Activated T-helper 17 cell treated with anti-CD3 and anti-CD28 coated beads, Interleukin-2, amount 50 U/mL, for 72 hours (primary cell): ENCODE measurements around the gene CHN1. TPM values are rescaled to one million over a fixed set of nuclear protein-coding genes. Genes with fewer than 3 reads are reported as not detected.

Source experiments
- ATAC-seq: fragments of 150-1000 bp; cut with Tn5 transposase; replicated peaks from 2 replicates; pipeline ENCODE4 v1.10.0; 2021; ENCODE audit warnings: mild to moderate bottlenecking, moderate library complexity
- H3K27ac Mint-ChIP-seq: one replicate; pipeline ENCODE4 v1.8.0; 2022; ENCODE audit warnings: mixed read lengths
- H3K27me3 Mint-ChIP-seq: one replicate; pipeline ENCODE4 v1.8.0; 2022; ENCODE audit warnings: mixed read lengths
- H3K36me3 Mint-ChIP-seq: one replicate; pipeline ENCODE4 v1.8.0; 2022; ENCODE audit warnings: low read depth, mild to moderate bottlenecking, mixed read lengths
- H3K4me1 Mint-ChIP-seq: one replicate; pipeline ENCODE4 v1.8.0; 2022; ENCODE audit warnings: mixed read lengths
- H3K4me3 Mint-ChIP-seq: one replicate; pipeline ENCODE4 v1.8.0; 2022; ENCODE audit warnings: mild to moderate bottlenecking, mixed read lengths
- H3K9me3 Mint-ChIP-seq: one replicate; pipeline ENCODE4 v1.8.0; 2022; ENCODE audit warnings: mixed read lengths
- total RNA-seq, 2 donors: library from RNA; stranded (reverse); gene quantifications; one replicate each; pipeline ENCODE4 v1.2.3, GENCODE V29; 2022

Gene CHN1
- total RNA-seq, 2 donors from 2014 or later = 8.8 to 15.5 TPM

DNA sequence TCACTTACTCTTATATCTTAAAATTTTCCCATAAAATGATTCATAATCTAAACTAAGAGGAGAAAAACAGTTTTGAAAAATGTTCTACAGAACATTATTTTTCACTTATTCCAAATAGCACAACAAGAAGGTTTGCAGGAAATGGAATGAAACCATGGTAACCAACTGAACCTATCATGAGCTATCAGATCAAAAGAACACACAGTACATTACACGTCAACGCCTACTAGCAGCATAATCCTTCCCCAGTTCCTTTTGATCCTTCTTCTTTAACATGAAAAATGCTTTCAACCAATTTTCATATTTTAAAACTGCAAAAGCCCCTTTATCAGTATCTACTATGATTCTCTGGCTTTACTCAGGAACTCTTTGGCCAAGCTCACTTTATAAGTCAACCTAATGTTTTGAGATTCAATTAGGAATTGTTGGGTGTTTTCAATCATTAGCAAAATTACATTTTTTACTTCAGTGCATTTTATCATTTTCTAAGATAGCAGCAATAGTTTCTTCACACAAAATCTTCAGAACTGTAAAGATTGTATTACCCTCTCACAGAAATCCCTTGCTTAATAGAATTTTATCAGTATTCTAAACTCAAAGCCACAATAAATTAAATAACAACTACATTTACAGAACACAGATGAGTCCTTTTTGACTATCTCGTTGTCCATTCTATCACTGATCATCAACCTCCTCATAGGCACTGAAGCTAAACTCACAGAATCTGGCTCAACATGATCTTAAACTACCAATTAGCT, 102.5 kb downstream of the CHN1 start:
- Mint-ChIP-seq H3K36me3 (no peaks in the 10 kb centered on the region), H3K4me1 (peaks cover 15% of the 10 kb centered on the region), H3K4me3 (no peak overlapping the region), H3K27ac (peak overlapping the region; percentile 6), H3K27me3 (no peaks in the 10 kb centered on the region), H3K9me3 (no peaks in the 10 kb centered on the region)
- ATAC-seq = peak; percentile 55

DNA sequence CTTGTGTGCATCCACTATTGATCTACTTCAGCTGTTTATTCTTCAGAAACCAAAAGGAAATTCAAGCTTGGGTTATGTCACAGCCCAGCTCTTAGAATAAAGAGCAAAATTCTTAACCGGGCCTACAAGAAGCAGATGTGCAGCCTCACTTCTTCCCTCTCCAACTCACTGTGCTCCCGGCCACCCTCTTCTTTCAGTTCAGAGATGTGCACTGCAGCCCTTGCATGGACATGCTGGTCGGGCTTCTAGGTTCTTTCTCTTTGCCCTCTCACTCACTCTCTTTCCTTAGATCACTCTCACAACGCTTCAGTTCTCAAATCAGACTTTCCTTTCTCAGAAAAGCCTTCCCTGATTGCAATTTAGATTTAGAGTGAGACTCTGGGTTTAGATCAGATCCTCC, 104.1 kb downstream of the CHN1 start:
- H3K4me3 Mint-ChIP-seq = peak overlapping the region; percentile 51
- H3K9me3 Mint-ChIP-seq = no peaks in the 10 kb centered on the region
- ATAC-seq = peak; percentile 86
- H3K27ac Mint-ChIP-seq = peak overlapping the region; percentile 58
- H3K36me3 Mint-ChIP-seq = no peaks in the 10 kb centered on the region
- H3K4me1 Mint-ChIP-seq = peaks cover 12% of the 10 kb centered on the region
- no peaks in the 10 kb centered on the region for H3K27me3 Mint-ChIP-seq

DNA sequence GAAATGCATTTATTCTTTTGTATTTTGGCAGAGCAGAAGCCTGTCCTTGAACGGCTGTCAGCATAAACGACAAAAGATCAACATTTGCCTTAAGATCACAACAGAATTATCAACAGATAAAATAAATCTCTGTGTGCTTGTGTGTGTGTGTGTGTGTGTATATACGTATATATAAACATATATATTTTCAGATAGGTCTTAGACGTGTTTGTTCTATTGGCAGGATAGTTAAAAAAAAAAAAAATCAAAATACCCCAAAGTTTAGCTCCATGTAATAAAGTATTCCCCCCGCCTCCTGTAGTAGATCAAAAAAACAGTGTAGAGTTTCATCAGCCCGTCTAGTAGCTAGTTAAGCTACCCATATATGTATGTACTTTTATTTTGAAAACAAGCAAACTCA, 107.9 kb downstream of the CHN1 start:
- H3K36me3 Mint-ChIP-seq = no peaks in the 10 kb centered on the region
- H3K27ac Mint-ChIP-seq = no peak overlapping the region
- H3K4me1 Mint-ChIP-seq = peaks cover 6% of the 10 kb centered on the region
- no peak for ATAC-seq
- H3K27me3 Mint-ChIP-seq = no peaks in the 10 kb centered on the region
- H3K9me3 Mint-ChIP-seq = no peaks in the 10 kb centered on the region
- no peak overlapping the region for H3K4me3 Mint-ChIP-seq

DNA sequence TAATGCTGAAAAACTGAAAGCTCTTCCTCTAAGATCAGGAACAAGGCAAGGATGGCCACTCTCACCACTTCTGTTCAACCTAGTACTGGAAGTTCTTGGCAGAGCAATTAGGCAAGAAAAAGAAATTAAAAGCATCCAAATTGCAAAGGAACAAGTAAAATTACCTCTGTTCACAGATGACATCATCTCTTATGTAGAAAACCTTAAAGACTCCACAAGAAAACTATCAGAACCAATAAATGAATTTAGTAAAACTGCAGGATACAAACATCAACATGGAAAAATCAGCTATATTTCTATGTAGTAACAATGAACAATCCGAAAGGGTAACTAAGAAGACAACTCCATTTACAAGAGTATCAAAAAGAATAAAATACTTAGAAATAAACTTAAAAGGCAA, 112.2 kb downstream of the CHN1 start:
- Mint-ChIP-seq H3K9me3 (no peaks in the 10 kb centered on the region), H3K27me3 (no peaks in the 10 kb centered on the region), H3K36me3 (no peaks in the 10 kb centered on the region), H3K27ac (no peak overlapping the region), H3K4me1 (no peaks in the 10 kb centered on the region), H3K4me3 (no peak overlapping the region)
- ATAC-seq = no peak

DNA sequence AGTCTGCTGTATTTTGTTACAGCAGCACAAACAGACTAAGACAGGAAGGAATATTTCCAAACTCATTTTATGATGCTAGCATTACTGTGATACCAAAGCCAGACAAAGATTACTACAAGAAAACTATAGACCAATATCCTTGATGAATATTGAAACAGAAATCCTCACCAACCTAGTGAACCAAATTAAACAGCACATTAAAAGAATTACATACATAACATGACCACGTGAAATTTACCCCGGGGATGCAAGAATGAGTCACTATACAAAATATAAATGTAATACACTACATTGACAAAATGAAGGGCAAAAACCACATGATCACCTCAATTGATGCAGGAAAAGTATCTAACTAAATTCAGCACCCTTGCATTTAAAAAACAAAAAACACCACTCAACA, 112.6 kb downstream of the CHN1 start:
- H3K36me3 Mint-ChIP-seq = no peaks in the 10 kb centered on the region
- H3K27me3 Mint-ChIP-seq = no peaks in the 10 kb centered on the region
- H3K4me1 Mint-ChIP-seq = no peaks in the 10 kb centered on the region
- no peaks in the 10 kb centered on the region for H3K9me3 Mint-ChIP-seq
- ATAC-seq = no peak
- H3K4me3 Mint-ChIP-seq = no peak overlapping the region
- H3K27ac Mint-ChIP-seq = no peak overlapping the region

DNA sequence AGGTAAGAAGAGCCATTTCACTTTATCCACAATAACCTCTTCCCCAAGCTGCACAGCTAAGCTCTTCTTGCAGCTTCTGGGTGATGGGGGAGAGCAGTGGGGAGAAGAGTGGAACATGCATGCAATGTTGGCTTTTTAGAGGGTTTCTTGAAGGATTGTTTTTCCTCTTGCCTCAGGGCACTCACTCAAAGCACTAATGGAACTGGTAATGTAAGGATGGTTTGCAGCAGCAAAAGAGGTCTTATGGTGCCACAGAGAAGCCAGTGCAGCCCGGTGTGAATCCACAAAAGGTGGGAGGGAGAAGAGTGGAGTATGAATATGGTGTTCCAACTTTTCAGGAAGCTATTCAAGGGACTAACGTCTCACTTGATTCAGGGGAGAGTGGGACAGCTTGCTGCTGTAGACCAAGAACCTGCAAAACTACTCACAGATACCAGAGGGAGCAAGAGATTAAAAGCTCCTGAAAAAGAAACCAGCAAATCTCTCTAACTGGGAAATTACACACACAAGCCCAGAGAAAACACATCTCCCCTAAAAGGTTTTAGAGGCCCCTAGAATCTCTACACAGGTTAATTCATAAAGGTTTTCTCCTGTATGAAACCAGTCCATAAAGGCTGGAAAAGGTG, 116.4 kb downstream of the CHN1 start:
- Mint-ChIP-seq H3K36me3 (no peaks in the 10 kb centered on the region), H3K4me1 (no peaks in the 10 kb centered on the region), H3K27ac (no peak overlapping the region), H3K4me3 (no peak overlapping the region), H3K27me3 (no peaks in the 10 kb centered on the region), H3K9me3 (no peaks in the 10 kb centered on the region)
- no peak for ATAC-seq

DNA sequence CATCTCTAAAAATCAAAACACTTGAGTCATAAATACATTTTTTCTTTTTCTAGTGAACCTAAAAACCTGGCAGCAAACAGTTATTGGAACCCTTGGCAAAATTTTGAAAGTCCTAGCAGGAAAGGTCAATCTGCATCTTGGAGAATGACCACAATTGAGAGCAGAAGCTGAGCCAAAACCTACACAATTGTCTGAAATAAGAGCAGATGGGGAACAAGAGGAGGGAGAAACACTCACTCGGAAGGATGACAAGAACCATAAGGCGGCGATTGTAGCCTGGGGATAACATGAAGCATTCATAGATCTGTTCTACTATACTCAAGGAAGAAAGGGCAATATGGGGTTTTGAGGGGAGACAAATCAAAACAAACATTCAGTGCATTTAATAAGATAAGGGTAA, 117.0 kb downstream of the CHN1 start:
- no peaks in the 10 kb centered on the region for H3K4me1 Mint-ChIP-seq
- H3K9me3 Mint-ChIP-seq = no peaks in the 10 kb centered on the region
- no peaks in the 10 kb centered on the region for H3K27me3 Mint-ChIP-seq
- H3K4me3 Mint-ChIP-seq = no peak overlapping the region
- ATAC-seq = no peak
- no peak overlapping the region for H3K27ac Mint-ChIP-seq
- H3K36me3 Mint-ChIP-seq = no peaks in the 10 kb centered on the region

DNA sequence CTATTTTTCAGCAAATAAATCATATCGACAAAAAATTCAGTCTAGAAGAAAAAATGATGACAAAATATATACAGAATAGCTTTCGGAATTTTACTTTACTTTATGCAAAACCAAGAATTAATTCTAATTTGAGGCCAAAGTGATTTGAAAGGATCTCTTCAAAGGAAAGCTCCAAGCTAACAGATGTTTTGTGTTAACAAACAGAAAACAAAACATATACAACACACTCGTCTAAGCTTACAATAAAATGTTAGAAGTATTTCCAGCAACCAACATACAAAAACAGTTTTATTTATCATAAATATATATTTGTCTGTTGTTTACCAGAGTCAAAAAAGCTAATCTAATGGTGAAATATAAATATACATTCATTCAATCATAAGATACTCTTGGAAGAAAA, 122.8 kb downstream of the CHN1 start:
- no peak for ATAC-seq
- no peaks in the 10 kb centered on the region for H3K27me3 Mint-ChIP-seq
- no peaks in the 10 kb centered on the region for H3K36me3 Mint-ChIP-seq
- no peak overlapping the region for H3K27ac Mint-ChIP-seq
- no peaks in the 10 kb centered on the region for H3K9me3 Mint-ChIP-seq
- no peaks in the 10 kb centered on the region for H3K4me1 Mint-ChIP-seq
- H3K4me3 Mint-ChIP-seq = no peak overlapping the region

DNA sequence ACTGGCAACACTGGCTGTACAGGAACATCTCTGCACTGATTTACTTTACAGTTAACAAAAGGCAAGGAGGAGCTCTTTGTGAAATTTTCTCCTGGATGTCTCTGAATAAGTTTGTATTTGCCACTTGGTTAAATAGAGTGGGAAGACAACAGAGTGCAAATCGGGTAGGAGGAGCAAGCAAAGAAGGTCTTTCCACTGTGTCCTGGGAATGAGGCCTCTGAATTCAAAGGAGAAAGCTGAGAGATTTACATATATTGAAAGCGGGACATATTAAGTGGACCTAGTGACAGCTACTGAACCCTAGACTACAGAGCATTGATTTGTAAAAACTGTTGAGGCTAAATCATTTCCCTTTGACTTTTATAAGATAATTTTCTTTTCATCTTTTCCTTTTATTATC, 123.5 kb downstream of the CHN1 start:
- Mint-ChIP-seq H3K4me3 (no peak overlapping the region), H3K27ac (no peak overlapping the region), H3K4me1 (no peaks in the 10 kb centered on the region), H3K36me3 (no peaks in the 10 kb centered on the region), H3K9me3 (no peaks in the 10 kb centered on the region), H3K27me3 (no peaks in the 10 kb centered on the region)
- no peak for ATAC-seq

DNA sequence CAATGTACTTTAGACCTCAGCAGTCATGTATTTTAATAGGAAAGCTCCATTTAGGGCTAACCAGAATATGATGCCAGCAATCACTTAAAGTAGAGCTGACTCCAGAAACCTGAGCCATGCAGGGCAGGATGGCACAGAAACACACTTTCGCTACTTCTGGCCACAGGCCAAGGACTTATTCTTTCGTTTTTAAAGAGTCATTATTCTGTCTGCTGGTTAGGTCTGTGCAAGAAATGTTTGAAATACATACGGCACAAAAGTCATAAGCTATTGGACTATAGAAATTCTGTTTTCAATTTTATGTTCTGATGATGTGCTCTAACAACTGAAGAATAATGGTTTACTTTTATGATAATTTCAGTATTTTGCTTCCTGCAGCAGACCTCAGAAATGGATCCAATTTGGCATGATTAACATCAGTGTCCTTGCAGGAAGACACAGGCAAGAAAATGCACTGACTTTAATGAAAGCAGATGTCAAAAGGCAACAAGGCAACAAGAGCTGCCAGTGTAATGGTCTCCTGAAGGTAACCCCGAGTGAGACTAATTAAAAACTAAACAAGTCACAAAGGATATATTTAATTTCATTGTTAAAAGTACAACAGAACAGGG, 126.5 kb downstream of the CHN1 start:
- no peaks in the 10 kb centered on the region for H3K4me1 Mint-ChIP-seq
- no peak overlapping the region for H3K4me3 Mint-ChIP-seq
- no peaks in the 10 kb centered on the region for H3K36me3 Mint-ChIP-seq
- no peak for ATAC-seq
- H3K9me3 Mint-ChIP-seq = no peaks in the 10 kb centered on the region
- no peak overlapping the region for H3K27ac Mint-ChIP-seq
- H3K27me3 Mint-ChIP-seq = no peaks in the 10 kb centered on the region

DNA sequence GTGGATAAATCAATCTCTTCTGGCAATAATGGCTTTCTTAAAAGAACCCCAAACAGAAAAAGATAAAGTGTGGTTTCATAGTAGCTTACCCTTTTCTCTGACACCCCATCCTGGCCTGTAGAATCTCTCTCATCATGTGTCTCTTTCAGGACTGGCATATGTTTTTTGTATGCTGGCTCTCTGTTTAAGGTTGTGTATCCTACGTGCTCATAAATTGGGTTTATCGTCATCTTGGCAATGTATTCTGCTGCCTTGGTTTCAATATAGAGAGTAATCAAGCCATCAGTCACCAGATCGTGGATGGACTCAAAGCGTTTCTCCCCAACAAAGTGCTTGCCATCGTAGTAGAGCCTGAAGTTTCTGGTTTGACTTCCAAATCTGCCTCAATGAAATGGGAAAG, 127.4 kb downstream of the CHN1 start:
- Mint-ChIP-seq H3K4me1 (no peaks in the 10 kb centered on the region), H3K4me3 (no peak overlapping the region), H3K9me3 (no peaks in the 10 kb centered on the region), H3K27ac (no peak overlapping the region), H3K36me3 (no peaks in the 10 kb centered on the region), H3K27me3 (no peaks in the 10 kb centered on the region)
- ATAC-seq = no peak

DNA sequence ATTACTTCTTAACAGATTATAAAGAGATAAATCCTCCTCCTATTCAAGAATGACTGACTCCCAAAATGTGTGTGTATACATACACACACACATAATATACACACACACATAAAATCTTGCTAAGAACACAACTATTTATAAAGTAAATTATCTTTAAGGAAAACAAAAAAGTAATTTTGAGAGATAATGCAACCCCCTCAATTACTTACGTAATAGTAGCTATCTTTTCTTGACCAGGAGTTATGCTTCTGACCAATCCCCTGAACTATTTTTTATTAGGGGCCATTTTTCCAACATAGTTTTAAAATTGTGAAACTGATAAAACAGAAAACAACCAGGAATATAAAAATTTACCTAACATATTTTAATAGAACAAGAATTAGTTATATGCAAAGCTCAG, 127.9 kb downstream of the CHN1 start:
- no peak overlapping the region for H3K27ac Mint-ChIP-seq
- no peaks in the 10 kb centered on the region for H3K27me3 Mint-ChIP-seq
- H3K4me1 Mint-ChIP-seq = no peaks in the 10 kb centered on the region
- H3K9me3 Mint-ChIP-seq = no peaks in the 10 kb centered on the region
- no peak overlapping the region for H3K4me3 Mint-ChIP-seq
- H3K36me3 Mint-ChIP-seq = no peaks in the 10 kb centered on the region
- ATAC-seq = no peak

DNA sequence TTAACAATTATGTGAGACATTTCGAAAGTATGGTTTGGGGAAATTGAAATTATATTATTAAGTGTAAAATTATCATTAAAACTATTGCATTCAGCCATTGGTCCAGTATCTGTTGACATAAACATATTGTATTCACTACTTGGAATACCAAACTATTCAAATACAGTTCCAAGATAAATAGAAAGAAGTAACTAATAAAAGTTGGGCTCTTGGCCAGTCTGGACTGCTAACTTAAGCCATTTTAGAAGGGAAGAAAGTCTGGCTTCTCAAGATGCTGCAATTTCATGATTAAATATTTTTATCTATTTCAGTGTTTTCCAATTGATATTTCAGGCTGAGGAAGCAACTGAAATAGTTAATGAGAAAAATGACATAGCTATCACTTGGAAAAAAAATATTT, 131.1 kb downstream of the CHN1 start:
- no peak overlapping the region for H3K4me3 Mint-ChIP-seq
- H3K9me3 Mint-ChIP-seq = no peaks in the 10 kb centered on the region
- H3K36me3 Mint-ChIP-seq = no peaks in the 10 kb centered on the region
- no peaks in the 10 kb centered on the region for H3K27me3 Mint-ChIP-seq
- no peak for ATAC-seq
- no peak overlapping the region for H3K27ac Mint-ChIP-seq
- H3K4me1 Mint-ChIP-seq = no peaks in the 10 kb centered on the region

DNA sequence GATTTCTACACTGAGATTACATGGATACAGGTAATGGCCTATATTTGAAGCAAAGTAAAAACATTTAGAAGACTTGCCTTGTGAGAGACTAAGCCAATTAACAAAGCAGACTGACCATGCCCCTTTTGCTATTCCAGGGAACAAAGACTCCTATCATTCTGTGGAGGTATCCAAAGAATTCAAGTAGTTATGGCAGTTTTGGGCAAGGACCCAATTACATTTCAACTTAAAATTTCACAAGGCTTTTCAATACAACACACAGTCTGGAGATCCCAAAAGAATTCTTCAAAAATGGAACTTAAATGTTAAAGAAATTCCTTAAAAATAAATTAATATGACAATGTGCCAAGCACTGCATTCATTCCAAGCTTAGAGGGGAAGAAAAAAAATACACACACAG, 131.7 kb downstream of the CHN1 start:
- Mint-ChIP-seq H3K4me3 (no peak overlapping the region), H3K9me3 (no peaks in the 10 kb centered on the region), H3K27me3 (no peaks in the 10 kb centered on the region), H3K4me1 (no peaks in the 10 kb centered on the region), H3K27ac (no peak overlapping the region), H3K36me3 (no peaks in the 10 kb centered on the region)
- no peak for ATAC-seq

DNA sequence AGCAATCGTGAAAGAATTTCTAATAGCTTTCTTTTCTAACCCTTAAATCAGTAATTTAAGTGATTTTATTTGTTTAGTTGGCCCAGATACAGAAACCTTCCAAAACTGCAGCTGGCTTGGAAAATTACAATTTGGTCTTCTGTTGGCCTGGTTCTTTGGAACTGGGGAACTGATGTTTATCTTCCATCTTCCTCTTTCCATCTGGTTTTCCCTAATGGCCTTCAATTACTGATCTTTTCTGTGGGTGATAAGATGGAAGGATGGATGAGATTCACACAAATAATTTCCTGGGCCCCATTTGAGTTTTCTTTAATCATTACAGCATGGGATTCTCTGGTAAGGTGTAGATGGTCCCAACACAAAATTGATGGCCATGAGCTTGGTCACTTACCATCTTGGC, 134.4 kb downstream of the CHN1 start:
- no peaks in the 10 kb centered on the region for H3K36me3 Mint-ChIP-seq
- no peaks in the 10 kb centered on the region for H3K9me3 Mint-ChIP-seq
- no peak for ATAC-seq

More for the DNA sequence above, 134.4 kb downstream of the CHN1 start:
- no peak overlapping the region for H3K27ac Mint-ChIP-seq
- no peaks in the 10 kb centered on the region for H3K4me1 Mint-ChIP-seq
- no peaks in the 10 kb centered on the region for H3K27me3 Mint-ChIP-seq
- H3K4me3 Mint-ChIP-seq = no peak overlapping the region
